Activated CD4-positive, alpha-beta T cell treated with anti-CD3 and anti-CD28 coated beads, Interleukin-2, amount 50 U/mL, for 48 hours (primary cell): ENCODE data around the gene MAGI2.
"Not testable (repeated sequence)": the region's sequence is repeated elsewhere in the genome, so short reads cannot be mapped to it uniquely, and the experiment has no call there.

Source experiments
- DNase-seq, 2 experiments: peaks; one replicate each; pipeline ENCODE4 v3.0.0-alpha.2; 2020

MAGI2 gene

GRCh38 chr7:79442766-79443165, 10.7 kb downstream of the MAGI2 start:
- DNase-seq: not testable (repeated sequence)

- DNase-seq: no peak
Measured at GRCh38 chr7:79436378-79436777, 17.1 kb downstream of the MAGI2 start.

GRCh38 chr7:79434867-79435266, 18.6 kb downstream of the MAGI2 start:
- DNase-seq: no peak

GRCh38 chr7:79434098-79434497, 19.4 kb downstream of the MAGI2 start:
- DNase-seq: no peak

GRCh38 chr7:79430391-79430790, 23.1 kb downstream of the MAGI2 start:
- no peak for DNase-seq

- DNase-seq: no peak
Measured at GRCh38 chr7:79425665-79426064, 27.8 kb downstream of the MAGI2 start.

GRCh38 chr7:79421751-79422150, 31.7 kb downstream of the MAGI2 start:
- no peak for DNase-seq

GRCh38 chr7:79420464-79420863, 33.0 kb downstream of the MAGI2 start:
- no peak for DNase-seq

- no peak for DNase-seq
Measured at GRCh38 chr7:79414910-79415309, 38.6 kb downstream of the MAGI2 start.

GRCh38 chr7:79412915-79413314, 40.6 kb downstream of the MAGI2 start:
- no peak for DNase-seq

GRCh38 chr7:79412438-79412837, 41.0 kb downstream of the MAGI2 start:
- no peak for DNase-seq

GRCh38 chr7:79410345-79410744, 43.1 kb downstream of the MAGI2 start:
- DNase-seq: no peak

GRCh38 chr7:79407351-79407750, 46.1 kb downstream of the MAGI2 start:
- no peak for DNase-seq

- no peak for DNase-seq
Measured at GRCh38 chr7:79406371-79406770, 47.1 kb downstream of the MAGI2 start.

- no peak for DNase-seq
Measured at GRCh38 chr7:79405368-79405767, 48.1 kb downstream of the MAGI2 start.

- DNase-seq: no peak
Measured at GRCh38 chr7:79403879-79404278, 49.6 kb downstream of the MAGI2 start.

GRCh38 chr7:79403451-79403850, 50.0 kb downstream of the MAGI2 start:
- no peak for DNase-seq

GRCh38 chr7:79401254-79401653, 52.2 kb downstream of the MAGI2 start:
- no peak for DNase-seq

GRCh38 chr7:79400222-79400621, 53.2 kb downstream of the MAGI2 start:
- no peak for DNase-seq

GRCh38 chr7:79398138-79398749, 55.2 kb downstream of the MAGI2 start:
- no peak for DNase-seq

- no peak for DNase-seq
Measured at GRCh38 chr7:79386688-79387422, 66.6 kb downstream of the MAGI2 start.

GRCh38 chr7:79381921-79382320, 71.5 kb downstream of the MAGI2 start:
- DNase-seq: no peak

- no peak for DNase-seq
Measured at GRCh38 chr7:79377097-79377496, 76.4 kb downstream of the MAGI2 start.

- DNase-seq: no peak
Measured at GRCh38 chr7:79376299-79377025, 77.0 kb downstream of the MAGI2 start.
